ENCODE data around the gene ANO3. TPM values are rescaled to one million over a fixed set of nuclear protein-coding genes. Genes with fewer than 3 reads are reported as not detected.

Gene ANO3
- total and polyA plus RNA-seq, 8 donors = 0.18 to 0.58 TPM; not detected in 6

DNA sequence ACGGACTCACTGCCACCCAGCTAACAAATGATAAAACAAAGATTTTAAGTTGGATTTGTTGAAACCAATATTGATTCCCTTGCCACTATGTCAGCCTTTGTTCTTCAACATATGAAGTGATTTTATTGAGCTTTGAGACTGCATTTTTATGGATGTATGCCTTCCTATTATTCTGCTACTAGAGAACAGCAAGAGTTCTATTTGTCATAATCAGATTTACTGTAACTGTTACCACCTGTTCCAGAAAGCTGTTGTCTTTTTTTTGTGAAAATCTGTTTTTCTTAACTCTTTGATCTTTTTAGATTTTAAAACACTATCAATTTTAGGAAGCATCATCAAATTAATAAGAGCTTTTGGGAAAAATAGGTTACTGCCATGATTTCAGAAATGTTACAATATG, 125.7 kb downstream of the ANO3 start:
- no peak for DNase-seq
- no peaks in the 10 kb centered on the region for H3K27me3 ChIP-seq
- WGBS, 5 donors = 82 to 90% (median 88%) methylated on average over 1 of the region's 1 CpG
- H3K27ac ChIP-seq = no peak overlapping the region
- TF ChIP-seq POLR2AphosphoS5 (IDR thresholded peaks at IDR 0.05) (no peak), EP300 (IDR thresholded peaks at IDR 0.05) (no peak), POLR2A (IDR thresholded peaks at IDR 0.05) (no peak)
- TF ChIP-seq, protein P1, sequence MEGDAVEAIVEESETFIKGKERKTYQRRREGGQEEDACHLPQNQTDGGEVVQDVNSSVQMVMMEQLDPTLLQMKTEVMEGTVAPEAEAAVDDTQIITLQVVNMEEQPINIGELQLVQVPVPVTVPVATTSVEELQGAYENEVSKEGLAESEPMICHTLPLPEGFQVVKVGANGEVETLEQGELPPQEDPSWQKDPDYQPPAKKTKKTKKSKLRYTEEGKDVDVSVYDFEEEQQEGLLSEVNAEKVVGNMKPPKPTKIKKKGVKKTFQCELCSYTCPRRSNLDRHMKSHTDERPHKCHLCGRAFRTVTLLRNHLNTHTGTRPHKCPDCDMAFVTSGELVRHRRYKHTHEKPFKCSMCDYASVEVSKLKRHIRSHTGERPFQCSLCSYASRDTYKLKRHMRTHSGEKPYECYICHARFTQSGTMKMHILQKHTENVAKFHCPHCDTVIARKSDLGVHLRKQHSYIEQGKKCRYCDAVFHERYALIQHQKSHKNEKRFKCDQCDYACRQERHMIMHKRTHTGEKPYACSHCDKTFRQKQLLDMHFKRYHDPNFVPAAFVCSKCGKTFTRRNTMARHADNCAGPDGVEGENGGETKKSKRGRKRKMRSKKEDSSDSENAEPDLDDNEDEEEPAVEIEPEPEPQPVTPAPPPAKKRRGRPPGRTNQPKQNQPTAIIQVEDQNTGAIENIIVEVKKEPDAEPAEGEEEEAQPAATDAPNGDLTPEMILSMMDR (IDR thresholded peaks at IDR 0.05) = no peak
- no peak overlapping the region for H3K4me3 ChIP-seq
- H3K4me1 ChIP-seq = no peaks in the 10 kb centered on the region
- intact Hi-C loops (cut with DNase I; ENCODE audit: low total_unique reads) = no loop called here
- no peaks in the 10 kb centered on the region for H3K9me3 ChIP-seq
- no peaks in the 10 kb centered on the region for H3K36me3 ChIP-seq

DNA sequence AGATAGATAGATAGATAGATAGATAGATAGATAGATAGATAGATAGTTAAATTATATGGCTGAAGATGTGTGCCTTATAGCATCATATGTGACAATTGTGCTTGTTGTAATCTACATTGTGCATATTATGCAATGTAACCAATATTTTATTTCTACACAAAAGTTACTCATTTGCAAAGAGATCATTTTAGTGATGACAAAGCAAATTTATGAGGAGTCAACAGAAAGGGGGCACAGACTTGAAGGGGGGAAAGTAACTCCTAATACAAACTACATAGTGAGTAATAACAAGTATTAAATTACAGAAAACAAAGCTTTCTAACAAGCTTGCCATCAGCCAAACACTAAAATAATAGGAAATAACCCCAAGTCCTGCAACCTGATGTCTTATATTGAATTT, 133.3 kb downstream of the ANO3 start:
- Histone ChIP-seq H3K27me3 (no peaks in the 10 kb centered on the region), H3K27ac (no peak overlapping the region), H3K4me3 (no peak overlapping the region), H3K9me3 (no peaks in the 10 kb centered on the region), H3K36me3 (no peaks in the 10 kb centered on the region), H3K4me1 (no peaks in the 10 kb centered on the region)
- TF ChIP-seq, protein P1 (IDR thresholded peaks at IDR 0.05) = no peak
- TF ChIP-seq EP300 (IDR thresholded peaks at IDR 0.05) = no peak
- no peak for TF ChIP-seq POLR2A (IDR thresholded peaks at IDR 0.05)
- TF ChIP-seq POLR2AphosphoS5 (IDR thresholded peaks at IDR 0.05) = no peak
- DNase-seq = no peak
- intact Hi-C loops (cut with DNase I; ENCODE audit: low total_unique reads) = no loop called here

DNA sequence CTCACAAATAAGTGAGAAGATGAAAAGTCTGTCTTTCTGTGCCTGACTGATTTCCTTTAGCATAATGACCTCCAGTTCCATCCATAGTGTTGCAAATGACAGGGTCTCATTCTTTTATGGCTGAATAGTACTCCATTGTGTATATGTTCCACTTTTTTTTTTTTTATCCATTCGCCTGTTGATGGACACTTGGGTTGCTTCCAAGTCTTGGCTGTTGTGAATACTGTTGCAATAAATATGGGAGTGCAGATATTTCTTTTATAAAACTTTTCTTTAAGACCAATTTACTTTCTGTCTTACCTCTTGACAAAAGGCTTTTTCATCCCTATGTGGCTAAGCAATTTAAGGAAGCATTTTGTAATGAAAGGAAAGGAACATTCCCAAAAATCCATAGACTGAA, 135.6 kb downstream of the ANO3 start:
- H3K36me3 ChIP-seq = no peaks in the 10 kb centered on the region
- H3K9me3 ChIP-seq = no peaks in the 10 kb centered on the region
- intact Hi-C loops (cut with DNase I; ENCODE audit: low total_unique reads) = no loop called here
- H3K4me1 ChIP-seq = no peaks in the 10 kb centered on the region
- DNase-seq = no peak
- no peak overlapping the region for H3K27ac ChIP-seq
- 57 to 71% (median 61%) methylated on average over 1 of the region's 1 CpG for WGBS, 5 donors
- no peaks in the 10 kb centered on the region for H3K27me3 ChIP-seq
- H3K4me3 ChIP-seq = no peak overlapping the region
- TF ChIP-seq, protein P1 (IDR thresholded peaks at IDR 0.05) = no peak
- TF ChIP-seq POLR2A (IDR thresholded peaks at IDR 0.05) (no peak), EP300 (IDR thresholded peaks at IDR 0.05) (no peak), POLR2AphosphoS5 (IDR thresholded peaks at IDR 0.05) (no peak)

DNA sequence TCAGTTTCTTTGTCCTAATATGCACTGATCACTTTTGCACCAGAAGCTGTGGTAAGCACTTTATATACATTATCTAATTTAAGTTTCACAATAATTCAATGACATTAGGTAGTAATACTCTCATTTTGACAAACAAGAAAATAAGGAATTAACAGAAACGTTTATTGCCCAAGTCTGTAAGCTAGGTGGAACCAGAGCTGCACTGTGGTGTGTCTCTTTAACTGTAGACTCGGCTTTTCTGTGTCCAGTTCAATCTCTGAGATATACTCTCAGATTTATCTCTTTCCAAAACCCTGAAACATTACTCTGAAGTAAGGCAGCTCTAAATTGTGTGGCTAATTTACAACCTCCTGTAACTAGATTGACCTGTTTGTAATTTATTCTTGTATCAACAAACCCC, 139.1 kb downstream of the ANO3 start:
- H3K27me3 ChIP-seq = no peaks in the 10 kb centered on the region
- H3K4me3 ChIP-seq = no peak overlapping the region
- peak in 1 of 2 donors; percentile 12 for DNase-seq
- intact Hi-C loops (cut with DNase I; ENCODE audit: low total_unique reads) = no loop called here
- H3K9me3 ChIP-seq = no peaks in the 10 kb centered on the region
- H3K4me1 ChIP-seq = no peaks in the 10 kb centered on the region
- 18 to 34% (median 22%) methylated on average over 2 of the region's 2 CpGs for WGBS, 5 donors
- no peaks in the 10 kb centered on the region for H3K36me3 ChIP-seq
- TF ChIP-seq EP300 (IDR thresholded peaks at IDR 0.05) (no peak), POLR2A (IDR thresholded peaks at IDR 0.05) (no peak), POLR2AphosphoS5 (IDR thresholded peaks at IDR 0.05) (no peak)
- TF ChIP-seq, protein P1 (IDR thresholded peaks at IDR 0.05) = no peak
- H3K27ac ChIP-seq = no peak overlapping the region

Data from stomach (tissue), 9 donors.